WERI-Rb-1 (cell line): ENCODE data around the gene DTX2.
A peak's percentile ranks its signal among the peaks of the same experiment; 100 is the strongest.
"Not testable (repeated sequence)": the region's sequence is repeated elsewhere in the genome, so short reads cannot be mapped to it uniquely, and the experiment has no call there.

ENCODE experiments used
- DNase-seq: peaks from one replicate; pipeline ENCODE4 v3.0.0-alpha.2; 2020
- H3K27ac ChIP-seq: fragments of 250-450 bp; sonication (Bioruptor Pico); 2 replicates; pipeline ENCODE4 v1.5.1; 2020; ENCODE audit warnings: mild to moderate bottlenecking, moderate library complexity
- H3K27me3 ChIP-seq: fragments of 250-450 bp; sonication (Bioruptor Pico); 2 replicates; pipeline ENCODE4 v1.5.1; 2021; ENCODE audit warnings: mild to moderate bottlenecking, low read depth, moderate library complexity; ENCODE audit not compliant: insufficient read depth, severe bottlenecking
- H3K36me3 ChIP-seq: fragments of 250-450 bp; sonication (Bioruptor Pico); 2 replicates; pipeline ENCODE4 v1.5.1; 2020; ENCODE audit warnings: mild to moderate bottlenecking, moderate library complexity
- H3K4me3 ChIP-seq: 2 replicates; pipeline ENCODE4 v1.5.1; 2011; ENCODE audit warnings: low read depth, mild to moderate bottlenecking, control low read depth, low read length
- H3K9me3 ChIP-seq: fragments of 250-450 bp; sonication (Bioruptor Pico); 2 replicates; pipeline ENCODE4 v1.5.1; 2021; ENCODE audit warnings: mild to moderate bottlenecking, moderate library complexity; ENCODE audit not compliant: severe bottlenecking
- CTCF ChIP-seq: IDR thresholded peaks from 2 replicates; pipeline ENCODE4 v1.5.1; 2011; ENCODE audit warnings: low read depth, mild to moderate bottlenecking, control low read depth, inconsistent platforms, low read length

DTX2 gene

DNA sequence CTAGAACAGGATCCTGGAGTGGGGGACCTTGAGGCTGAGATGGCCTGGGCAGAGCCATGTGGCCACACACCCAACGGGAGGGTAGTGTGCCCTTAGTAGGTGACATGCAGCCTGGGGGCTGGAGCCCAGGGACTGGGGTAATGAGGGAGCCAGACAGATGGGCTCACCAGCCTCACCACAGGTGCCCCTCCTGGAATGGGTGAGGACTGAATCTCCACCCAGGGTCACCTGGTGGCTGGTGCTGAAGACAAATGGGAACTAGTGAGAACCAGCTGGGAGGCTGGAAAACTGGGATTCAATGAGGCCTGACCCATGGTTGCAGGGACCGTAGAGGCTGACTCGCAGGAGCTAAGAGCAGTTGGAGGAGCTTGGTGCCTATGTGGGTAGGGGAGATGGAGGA, 30.7 kb upstream of the DTX2 start:
- DNase-seq: no peak
- Histone ChIP-seq H3K9me3 (no peaks in the 10 kb centered on the region), H3K36me3 (no peaks in the 10 kb centered on the region), H3K27ac (no peak overlapping the region), H3K4me3 (no peak overlapping the region), H3K27me3 (no peaks in the 10 kb centered on the region)
- TF ChIP-seq CTCF: no peak

GRCh38 chr7:76437873-76438272, 23.6 kb upstream of the DTX2 start:
- H3K9me3 ChIP-seq, H3K4me3 ChIP-seq, H3K27me3 ChIP-seq, H3K36me3 ChIP-seq, H3K27ac ChIP-seq: not testable (repeated sequence)
- peak; percentile 65 for TF ChIP-seq CTCF
- DNase-seq: peak; percentile 85

DNA sequence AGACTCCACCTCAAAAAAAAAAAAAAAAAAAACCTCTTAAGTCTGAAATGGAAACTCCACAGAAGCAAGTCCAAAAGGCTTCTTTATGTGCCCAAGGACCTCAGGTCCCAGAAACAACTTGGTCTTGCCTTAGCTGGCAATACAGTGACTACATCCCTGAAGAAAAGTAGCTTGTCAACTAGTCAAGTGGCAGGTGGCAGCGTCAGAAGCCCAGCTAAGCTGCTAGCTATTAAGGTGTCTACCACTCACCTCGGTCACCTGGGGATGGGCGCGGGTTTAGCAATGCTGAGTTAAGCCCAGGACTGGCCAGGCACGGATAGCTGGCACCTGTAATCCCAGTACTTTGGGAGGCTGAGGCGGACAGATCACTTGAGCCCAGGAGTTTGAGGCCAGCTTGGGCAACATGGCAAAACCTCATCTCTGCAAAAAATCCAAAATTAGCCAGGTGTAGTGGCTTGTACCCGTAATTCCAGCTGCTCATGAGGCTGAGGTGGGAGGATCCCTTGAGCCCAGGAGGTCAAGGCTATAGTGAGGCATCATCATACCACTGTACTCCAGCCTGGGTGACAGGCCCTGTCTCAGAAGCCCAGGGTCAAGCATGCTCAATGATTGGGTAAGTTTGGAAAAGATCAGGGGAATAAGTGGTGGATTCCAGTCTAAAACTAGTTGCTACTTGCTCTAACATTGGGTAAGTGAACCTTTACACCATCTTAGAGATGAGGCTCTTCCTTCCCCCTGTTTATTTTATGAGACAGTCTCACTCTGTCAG, 22.2 kb upstream of the DTX2 start:
- H3K27ac ChIP-seq, H3K4me3 ChIP-seq, H3K36me3 ChIP-seq, H3K9me3 ChIP-seq, H3K27me3 ChIP-seq: not testable (repeated sequence)
- DNase-seq: peak; percentile 36

DNA sequence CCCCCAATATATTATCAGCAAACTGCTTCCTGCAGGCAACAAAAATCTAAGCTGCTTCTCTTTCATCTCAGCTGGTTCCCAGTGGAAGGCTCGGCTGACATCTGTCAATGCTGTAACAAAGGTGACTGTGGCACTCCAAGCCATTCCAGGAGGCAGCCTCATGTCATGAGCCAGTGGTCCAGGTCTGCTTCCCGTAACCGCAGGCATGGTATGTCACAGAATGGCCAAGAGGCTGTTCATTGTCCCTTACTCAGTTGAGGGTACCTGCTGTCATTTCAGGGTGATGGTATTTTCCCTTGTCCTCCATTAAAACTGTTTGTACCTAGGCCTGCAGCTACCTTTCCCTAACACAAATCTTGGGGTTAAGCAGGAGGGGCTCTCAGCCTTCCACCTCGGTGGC, 21.1 kb upstream of the DTX2 start:
- H3K27me3 ChIP-seq, H3K4me3 ChIP-seq, H3K9me3 ChIP-seq, DNase-seq, H3K36me3 ChIP-seq, H3K27ac ChIP-seq: not testable (repeated sequence)

DNA sequence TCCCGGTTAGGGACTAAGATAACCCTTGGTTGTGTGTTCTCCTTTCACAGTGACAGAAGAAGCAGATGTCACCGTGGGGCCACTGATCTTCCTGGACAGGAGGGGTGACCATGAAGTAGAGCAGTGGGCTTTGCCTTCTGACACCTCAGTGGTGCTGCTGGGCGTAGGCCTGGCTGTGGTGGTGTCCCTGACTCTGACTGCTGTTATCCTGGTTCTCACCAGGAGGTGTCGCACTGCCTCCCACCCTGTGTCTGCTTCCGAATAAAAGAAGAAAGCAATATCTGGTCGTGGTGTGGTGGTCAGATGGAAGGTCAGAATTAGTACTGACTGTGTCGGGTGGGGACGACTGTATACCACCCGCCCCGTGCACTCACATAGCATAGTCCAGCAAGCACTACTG, 19.7 kb upstream of the DTX2 start:
- not testable (repeated sequence) for H3K27ac ChIP-seq, H3K9me3 ChIP-seq, H3K4me3 ChIP-seq, DNase-seq, H3K36me3 ChIP-seq, H3K27me3 ChIP-seq

DNA sequence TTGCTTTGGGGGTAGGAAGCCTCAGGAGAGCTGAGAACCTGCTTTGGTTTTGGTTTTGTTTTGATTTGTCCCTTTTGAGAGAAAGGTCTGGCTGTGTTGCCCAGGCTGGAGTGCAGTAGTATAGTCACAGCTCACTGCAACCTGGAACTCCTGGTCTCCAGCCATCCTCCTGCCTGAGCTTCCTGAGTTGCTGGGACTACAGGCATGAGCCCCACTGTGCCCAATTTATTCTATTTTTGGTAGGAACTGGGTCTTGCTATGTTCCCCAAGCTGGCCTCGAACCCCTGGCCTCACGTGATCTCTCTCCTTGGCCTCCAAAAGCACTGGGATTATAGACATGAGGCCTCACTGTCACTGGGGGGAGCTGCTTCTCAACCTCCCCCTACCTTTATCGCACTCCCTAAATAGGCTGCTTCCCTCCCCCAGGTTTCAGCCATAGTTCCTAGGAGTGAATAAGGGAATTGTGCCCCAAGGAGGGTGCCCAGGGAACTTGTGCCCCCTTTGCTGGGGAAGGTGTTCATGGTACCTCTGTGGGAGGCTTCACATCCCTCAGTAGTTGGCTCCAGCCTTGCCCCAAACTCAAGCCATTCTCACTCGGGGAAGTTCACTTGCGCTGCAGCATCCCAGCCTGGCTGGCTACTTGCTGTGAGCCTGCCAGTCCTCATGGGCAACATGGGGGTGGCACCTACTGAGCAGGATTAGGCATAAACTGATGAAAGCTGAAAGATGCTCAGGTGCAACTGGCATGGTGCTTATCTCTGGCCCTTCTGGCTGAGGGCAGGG, 18.7 kb upstream of the DTX2 start:
- DNase-seq, H3K4me3 ChIP-seq, H3K36me3 ChIP-seq, H3K27ac ChIP-seq, H3K9me3 ChIP-seq, H3K27me3 ChIP-seq: not testable (repeated sequence)

DNA sequence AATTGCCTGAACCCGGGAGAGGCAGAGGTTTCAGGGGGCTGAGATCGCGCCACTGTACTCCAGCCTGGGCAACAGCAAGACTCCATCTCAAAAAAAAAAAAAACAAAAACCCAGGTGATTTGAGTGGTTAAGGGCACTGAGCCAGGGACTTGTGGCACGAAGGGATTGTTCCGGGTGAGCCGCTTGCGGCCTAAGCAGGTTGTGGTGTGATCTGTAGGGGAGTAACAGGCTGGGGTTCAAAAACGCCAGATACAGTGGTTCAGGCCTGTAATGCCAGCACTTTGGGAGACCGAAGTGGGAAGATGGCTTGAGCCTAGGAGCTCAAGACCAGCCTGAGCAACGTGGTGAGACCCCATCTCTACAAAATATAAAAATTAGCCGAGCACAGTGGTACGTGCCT, 17.7 kb upstream of the DTX2 start:
- H3K27me3 ChIP-seq, H3K27ac ChIP-seq, DNase-seq, H3K36me3 ChIP-seq, H3K4me3 ChIP-seq, H3K9me3 ChIP-seq: not testable (repeated sequence)

DNA sequence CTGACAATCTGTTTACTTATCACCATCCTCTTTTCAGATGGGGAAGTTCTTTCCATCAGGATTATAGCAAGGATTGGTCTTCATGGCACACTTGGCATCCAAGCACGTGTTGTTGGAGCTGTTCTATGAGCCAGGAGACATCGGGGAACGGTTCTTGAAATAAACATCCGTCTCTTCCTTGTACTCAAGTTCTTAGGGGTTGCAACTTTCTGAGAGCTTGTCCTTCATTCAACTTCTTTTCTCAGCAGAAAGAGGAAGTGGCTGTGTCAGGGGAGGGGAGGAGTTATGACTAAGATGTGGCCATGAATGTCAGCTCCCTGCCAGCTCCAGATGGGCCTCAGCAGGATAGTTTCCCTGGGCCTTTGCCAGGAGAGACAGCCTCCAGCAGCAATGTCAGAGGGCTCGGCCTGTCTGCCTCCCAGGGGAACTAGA, 15.9 kb upstream of the DTX2 start:
- not testable (repeated sequence) for H3K9me3 ChIP-seq, H3K4me3 ChIP-seq, H3K27ac ChIP-seq, H3K27me3 ChIP-seq, DNase-seq, H3K36me3 ChIP-seq

GRCh38 chr7:76457017-76457416, 4.5 kb upstream of the DTX2 start:
- not testable (repeated sequence) for H3K27ac ChIP-seq, H3K36me3 ChIP-seq, H3K9me3 ChIP-seq, H3K27me3 ChIP-seq, DNase-seq, H3K4me3 ChIP-seq

GRCh38 chr7:76458504-76458903, 3.0 kb upstream of the DTX2 start:
- H3K36me3 ChIP-seq, H3K27me3 ChIP-seq, H3K27ac ChIP-seq, H3K9me3 ChIP-seq, DNase-seq, H3K4me3 ChIP-seq: not testable (repeated sequence)

DNA sequence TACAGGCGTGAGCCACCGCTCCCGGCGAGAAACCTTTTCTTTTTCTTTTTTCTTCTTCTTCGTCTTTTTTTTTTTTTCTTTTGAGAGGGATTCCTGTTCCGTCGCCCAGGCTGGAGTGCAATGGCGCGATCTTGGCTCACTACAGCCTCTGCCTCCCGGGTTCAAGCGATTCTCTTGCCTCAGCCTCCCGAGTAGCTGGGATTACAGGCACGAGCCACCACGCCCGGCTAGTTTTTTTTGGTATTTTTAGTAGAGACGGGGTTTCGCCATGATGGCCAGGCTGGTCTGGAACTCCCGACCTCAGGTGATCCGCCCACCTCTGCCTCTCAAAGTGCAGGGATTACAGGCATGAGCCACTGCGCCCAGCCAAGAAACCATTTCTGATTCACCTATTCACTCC, 742 bp upstream of the DTX2 start:
- H3K27ac ChIP-seq, H3K36me3 ChIP-seq, H3K27me3 ChIP-seq, H3K9me3 ChIP-seq, H3K4me3 ChIP-seq, DNase-seq: not testable (repeated sequence)

DNA sequence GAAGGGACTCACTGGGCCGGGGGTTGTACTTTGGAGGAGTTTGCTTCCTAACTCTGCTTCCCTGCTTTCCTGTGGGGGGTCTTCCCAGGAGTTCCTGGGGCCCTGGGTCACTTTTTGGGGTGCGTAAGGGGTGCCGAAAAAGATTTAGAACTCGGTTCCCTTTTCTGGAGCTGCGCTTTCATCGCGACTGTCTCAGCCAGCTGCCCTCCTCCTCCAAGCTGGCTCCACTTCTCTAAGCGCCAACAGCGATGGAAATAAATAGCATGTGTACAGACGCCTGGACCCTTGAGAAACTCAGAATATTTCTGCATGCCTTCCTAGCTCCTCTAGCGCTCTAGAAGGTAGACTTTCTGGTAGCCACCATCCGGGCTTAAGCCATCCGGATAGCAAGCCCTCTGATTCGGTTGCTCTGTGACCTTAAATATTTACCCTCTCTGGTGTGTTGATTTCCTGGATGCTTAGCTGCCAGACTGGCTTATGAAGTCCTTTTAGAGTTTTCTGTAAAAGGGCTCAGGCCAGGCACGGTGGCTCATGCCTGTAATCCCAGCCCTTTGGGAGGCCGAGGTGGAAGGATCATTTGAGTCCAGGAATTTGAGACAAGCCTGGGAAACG, 868 bp downstream of the DTX2 start:
- not testable (repeated sequence) for H3K9me3 ChIP-seq, DNase-seq, H3K36me3 ChIP-seq, H3K27ac ChIP-seq, H3K27me3 ChIP-seq, H3K4me3 ChIP-seq
